HUES64 (cell line): ENCODE measurements around the gene CAMK1D.
"Not testable (repeated sequence)": the region's sequence is repeated elsewhere in the genome, so short reads cannot be mapped to it uniquely, and the experiment has no call there.

Experiments used
- H3K27ac ChIP-seq: 2 replicates; pipeline ENCODE4 v1.7.0; 2013; ENCODE audit warnings: low read depth, low read length, inconsistent platforms
- H3K27me3 ChIP-seq: 2 replicates; pipeline ENCODE4 v1.6.1; 2013; ENCODE audit warnings: mild to moderate bottlenecking, low read length; ENCODE audit not compliant: insufficient read depth
- H3K36me3 ChIP-seq: 2 replicates; pipeline ENCODE4 v1.6.1; 2013; ENCODE audit warnings: mild to moderate bottlenecking, low read length; ENCODE audit not compliant: insufficient read depth
- H3K4me1 ChIP-seq: 2 replicates; pipeline ENCODE4 v1.6.1; 2013; ENCODE audit warnings: mild to moderate bottlenecking, low read length, moderate library complexity; ENCODE audit not compliant: insufficient read depth
- H3K4me3 ChIP-seq: 2 replicates; pipeline ENCODE4 v1.5.1; 2013; ENCODE audit warnings: mild to moderate bottlenecking, low read length, moderate library complexity
- H3K9ac ChIP-seq: 2 replicates; pipeline ENCODE4 v1.6.1; 2013; ENCODE audit warnings: mild to moderate bottlenecking, low read depth, low read length
- H3K9me3 ChIP-seq: 2 replicates; pipeline ENCODE4 v1.6.1; 2013; ENCODE audit warnings: low read depth, low read length; ENCODE audit not compliant: insufficient read depth
- WGBS: fragments of 150-250, 120-280 bp; methylation state at CpG from one replicate; pipeline ENCODE4 v1.1.7; 2013; ENCODE audit warnings: missing lambda C conversion rate; 5-methylcytosine and 5-hydroxymethylcytosine counted together

CAMK1D gene

DNA sequence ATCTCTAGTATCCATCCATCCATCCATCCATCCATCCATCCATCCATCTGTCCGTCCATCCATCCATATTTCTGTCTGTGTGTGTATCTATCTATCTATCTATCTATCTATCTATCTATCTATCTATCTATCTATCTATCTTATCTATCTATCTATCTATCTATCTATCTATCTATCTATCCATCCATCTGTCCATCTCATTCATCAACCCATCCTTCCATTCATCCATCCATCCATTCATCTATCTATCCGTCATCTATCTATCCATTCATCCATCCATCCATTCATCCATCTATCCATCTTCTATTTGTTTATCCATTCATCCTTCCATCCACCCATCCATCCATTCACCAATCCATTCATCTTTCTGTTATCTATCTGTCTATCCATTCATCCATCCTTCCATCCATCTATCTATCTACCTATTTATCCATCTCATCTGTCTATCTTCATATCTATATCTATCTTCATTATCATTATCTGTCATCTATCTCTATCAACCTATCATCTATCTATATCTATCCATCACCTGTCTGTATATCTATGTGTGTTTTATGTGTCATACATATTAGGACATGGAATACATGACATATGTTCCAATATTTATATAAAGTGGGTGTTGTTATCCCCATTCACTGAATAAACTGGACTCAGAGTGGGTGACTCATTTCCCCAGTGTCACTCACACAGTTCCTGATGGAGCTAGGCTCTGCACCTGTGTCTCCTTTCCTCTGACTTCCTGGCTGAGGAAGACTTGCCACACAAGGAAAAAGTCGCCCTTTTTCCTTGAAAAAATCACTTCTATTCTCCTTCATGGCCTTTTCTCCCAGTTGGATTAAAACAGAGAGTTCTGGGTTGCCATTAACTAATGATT lies 452.1 kb downstream of the CAMK1D start:
- H3K4me3 ChIP-seq, result no peak overlapping the region
- no peaks in the 10 kb centered on the region for H3K36me3 ChIP-seq
- peaks cover 11% of the 10 kb centered on the region for H3K4me1 ChIP-seq
- H3K9ac ChIP-seq, result no peak overlapping the region
- no peaks in the 10 kb centered on the region for H3K27me3 ChIP-seq
- no peaks in the 10 kb centered on the region for H3K9me3 ChIP-seq
- WGBS, result 93% methylated on average over 3 of the region's 3 CpGs
- no peak overlapping the region for H3K27ac ChIP-seq

- Histone ChIP-seq H3K27me3 (no peaks in the 10 kb centered on the region), H3K4me1 (peaks cover 11% of the 10 kb centered on the region), H3K36me3 (no peaks in the 10 kb centered on the region), H3K27ac (no peak overlapping the region), H3K4me3 (no peak overlapping the region), H3K9ac (no peak overlapping the region), H3K9me3 (no peaks in the 10 kb centered on the region)
- 88% methylated on average over 4 of the region's 4 CpGs for WGBS
Observed at GRCh38 chr10:12803776-12804175, 454.4 kb downstream of the CAMK1D start.

GRCh38 chr10:12806228-12807095 lies 457.1 kb downstream of the CAMK1D start:
- Histone ChIP-seq H3K4me3 (no peak overlapping the region), H3K9me3 (no peaks in the 10 kb centered on the region), H3K27me3 (no peaks in the 10 kb centered on the region), H3K27ac (no peak overlapping the region), H3K4me1 (no peaks in the 10 kb centered on the region), H3K36me3 (no peaks in the 10 kb centered on the region), H3K9ac (no peak overlapping the region)
- 85% methylated on average over 12 of the region's 12 CpGs for WGBS

- Histone ChIP-seq H3K4me3 (no peak overlapping the region), H3K27ac (no peak overlapping the region), H3K36me3 (no peaks in the 10 kb centered on the region), H3K27me3 (no peaks in the 10 kb centered on the region), H3K9me3 (no peaks in the 10 kb centered on the region), H3K4me1 (no peaks in the 10 kb centered on the region), H3K9ac (no peak overlapping the region)
- WGBS, result 92% methylated on average over 10 of the region's 10 CpGs
Observed at GRCh38 chr10:12807096-12807755, 457.9 kb downstream of the CAMK1D start.

DNA sequence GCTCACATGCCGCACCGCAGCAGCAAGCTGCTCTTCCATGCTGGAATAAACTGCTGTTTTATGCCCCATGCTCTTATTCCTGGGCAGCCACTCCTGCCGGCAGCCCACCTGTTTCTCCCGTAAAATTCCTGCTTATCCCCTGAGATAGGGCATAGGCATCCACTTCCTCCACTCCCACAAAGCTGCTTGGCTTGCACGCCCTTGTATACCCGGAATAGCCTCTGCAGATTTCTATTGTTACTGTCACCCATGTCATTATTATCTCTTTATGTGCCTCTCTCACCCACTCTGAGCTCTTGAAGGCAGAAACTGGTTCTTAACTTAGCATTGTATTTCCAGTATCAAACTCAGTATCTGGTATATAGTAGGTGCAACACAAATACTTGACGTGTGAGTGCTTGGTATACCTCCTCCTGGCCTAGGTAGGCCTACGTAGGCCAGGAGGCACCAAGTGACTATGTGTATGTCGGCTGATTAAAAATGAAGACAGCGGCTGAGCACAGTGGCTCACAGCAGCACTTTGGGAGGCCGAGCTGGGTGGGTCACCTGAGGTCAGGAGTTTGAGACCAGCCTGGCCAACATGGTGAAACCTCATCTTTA lies 458.8 kb downstream of the CAMK1D start:
- Histone ChIP-seq H3K27ac (no peak overlapping the region), H3K9ac (no peak overlapping the region), H3K9me3 (no peaks in the 10 kb centered on the region), H3K36me3 (no peaks in the 10 kb centered on the region), H3K4me3 (no peak overlapping the region), H3K27me3 (no peaks in the 10 kb centered on the region), H3K4me1 (no peaks in the 10 kb centered on the region)
- 94% methylated on average over 11 of the region's 11 CpGs for WGBS

DNA sequence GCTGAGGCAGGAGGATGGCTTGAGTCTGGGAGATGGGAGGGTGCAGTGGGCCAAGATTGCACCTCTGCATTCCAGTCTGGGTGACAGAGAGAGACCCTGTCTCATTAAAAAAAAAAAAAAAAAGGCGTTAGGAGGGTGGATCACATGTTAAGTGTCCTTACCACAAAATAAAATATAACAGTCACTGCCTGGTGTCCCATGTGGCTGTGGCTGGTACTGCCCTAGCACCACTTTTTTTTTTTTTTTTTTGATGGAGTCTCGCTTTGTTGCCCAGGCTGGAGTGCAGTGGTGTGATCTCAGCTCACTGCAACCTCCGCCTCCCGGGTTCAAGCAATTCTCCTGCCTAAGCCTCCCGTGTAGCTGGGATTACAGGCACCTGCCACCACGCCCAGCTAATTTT lies 460.7 kb downstream of the CAMK1D start:
- H3K4me1 ChIP-seq, H3K27ac ChIP-seq, H3K36me3 ChIP-seq, H3K9me3 ChIP-seq, H3K9ac ChIP-seq, H3K27me3 ChIP-seq, H3K4me3 ChIP-seq: not testable (repeated sequence)
- WGBS, result 94% methylated on average over 5 of the region's 6 CpGs

DNA sequence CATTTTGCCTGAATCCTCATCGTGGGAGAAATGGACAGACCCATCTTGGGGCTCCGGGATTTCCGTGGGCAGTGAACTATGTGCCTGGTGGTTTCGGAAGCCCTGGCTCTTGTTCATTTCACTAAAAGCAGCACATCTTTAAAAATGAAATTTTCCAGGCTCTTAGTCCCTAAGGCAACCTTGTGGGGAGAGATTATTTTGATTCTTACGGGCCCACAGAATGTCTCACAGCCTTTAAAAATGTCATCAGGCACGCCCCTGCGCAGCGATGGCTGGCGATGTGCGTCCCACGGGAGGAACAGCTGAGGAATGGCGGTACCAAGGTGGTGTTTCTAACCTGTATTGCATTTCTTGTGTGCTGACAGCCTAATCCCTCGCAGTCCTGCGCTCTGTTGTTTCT lies 462.5 kb downstream of the CAMK1D start:
- no peak overlapping the region for H3K4me3 ChIP-seq
- no peaks in the 10 kb centered on the region for H3K4me1 ChIP-seq
- H3K9me3 ChIP-seq, result no peaks in the 10 kb centered on the region
- H3K36me3 ChIP-seq, result no peaks in the 10 kb centered on the region
- H3K27me3 ChIP-seq, result no peaks in the 10 kb centered on the region
- H3K9ac ChIP-seq, result no peak overlapping the region
- WGBS, result 98% methylated on average over 14 of the region's 14 CpGs
- H3K27ac ChIP-seq, result no peak overlapping the region

GRCh38 chr10:12812571-12812970 lies 463.2 kb downstream of the CAMK1D start:
- H3K9ac ChIP-seq, result no peak overlapping the region
- no peaks in the 10 kb centered on the region for H3K9me3 ChIP-seq
- no peak overlapping the region for H3K4me3 ChIP-seq
- H3K36me3 ChIP-seq, result no peaks in the 10 kb centered on the region
- H3K4me1 ChIP-seq, result no peaks in the 10 kb centered on the region
- no peak overlapping the region for H3K27ac ChIP-seq
- 83% methylated on average over 10 of the region's 10 CpGs for WGBS
- H3K27me3 ChIP-seq, result no peaks in the 10 kb centered on the region

- WGBS, result 97% methylated on average over 9 of the region's 9 CpGs
- no peaks in the 10 kb centered on the region for H3K36me3 ChIP-seq
- no peaks in the 10 kb centered on the region for H3K27me3 ChIP-seq
- H3K4me1 ChIP-seq, result peaks cover 4% of the 10 kb centered on the region; the same call in 1 of the 2 replicates
- H3K9ac ChIP-seq, result no peak overlapping the region
- H3K4me3 ChIP-seq, result no peak overlapping the region
- H3K27ac ChIP-seq, result no peak overlapping the region
- no peaks in the 10 kb centered on the region for H3K9me3 ChIP-seq
Observed at GRCh38 chr10:12814166-12814565, 464.8 kb downstream of the CAMK1D start.

DNA sequence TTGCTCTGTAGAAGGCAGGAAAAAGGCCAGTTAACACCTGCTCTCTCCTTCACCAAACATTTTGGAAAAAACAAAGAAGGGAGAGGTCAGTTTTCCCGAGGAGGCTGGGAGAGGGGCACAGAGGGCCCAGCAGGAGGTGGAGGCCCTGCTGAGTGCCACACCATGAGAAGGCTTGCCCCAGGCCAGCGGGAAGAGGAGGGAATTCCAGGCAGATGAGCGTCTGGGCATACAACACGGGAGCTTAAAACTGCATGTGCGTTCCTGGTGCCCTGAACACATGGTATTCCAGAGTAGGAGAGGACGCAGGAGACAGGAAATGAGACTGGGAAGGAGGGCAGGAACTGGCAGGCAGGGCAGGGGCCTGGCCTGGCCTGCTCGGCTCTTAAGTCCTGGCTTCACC lies 469.7 kb downstream of the CAMK1D start:
- Histone ChIP-seq H3K9me3 (no peaks in the 10 kb centered on the region), H3K27ac (no peak overlapping the region; the same call in 1 of the 2 replicates), H3K9ac (no peak overlapping the region), H3K4me3 (no peak overlapping the region), H3K36me3 (no peaks in the 10 kb centered on the region), H3K27me3 (no peaks in the 10 kb centered on the region), H3K4me1 (peaks cover 5% of the 10 kb centered on the region; the same call in 1 of the 2 replicates)
- WGBS, result 37% methylated on average over 7 of the region's 7 CpGs
